Fibroblast of mammary gland (primary cell): ENCODE measurements around the gene ENTPD6.
A peak's percentile ranks its signal among the peaks of the same experiment; 100 is the strongest.

ENCODE experiments used
- DNase-seq: peaks from one replicate; pipeline ENCODE4 v3.0.0-alpha.2; 2010; ENCODE audit warnings: low read depth
- H3K4me3 ChIP-seq: 2 replicates; pipeline ENCODE4 v1.5.1; 2011; ENCODE audit warnings: low read depth, mild to moderate bottlenecking, low read length, moderate library complexity; ENCODE audit not compliant: control insufficient read depth
- CTCF ChIP-seq: conservative IDR thresholded peaks from 2 replicates; pipeline ENCODE4 v1.5.1; 2011; ENCODE audit warnings: low read depth, low read length, inconsistent platforms; ENCODE audit not compliant: control insufficient read depth, insufficient read depth

ENTPD6 gene

GRCh38 chr20:25245461-25245860 lies 49.9 kb downstream of the ENTPD6 start:
- no peak for TF ChIP-seq CTCF
- no peak for DNase-seq
- no peak overlapping the region for H3K4me3 ChIP-seq

GRCh38 chr20:25246182-25246999 lies 50.9 kb downstream of the ENTPD6 start:
- peak; percentile 73 for DNase-seq
- TF ChIP-seq CTCF: no peak
- peak overlapping the region; percentile 85 for H3K4me3 ChIP-seq

GRCh38 chr20:25247000-25247517 lies 51.5 kb downstream of the ENTPD6 start:
- peak; percentile 69 for DNase-seq
- H3K4me3 ChIP-seq: peak overlapping the region; percentile 85
- TF ChIP-seq CTCF: peak; percentile 42

- no peak for DNase-seq
- H3K4me3 ChIP-seq: peak overlapping the region; percentile 85
- no peak for TF ChIP-seq CTCF
Observed at GRCh38 chr20:25247518-25247955, 52.0 kb downstream of the ENTPD6 start.

GRCh38 chr20:25247956-25248785 lies 52.7 kb downstream of the ENTPD6 start, which contains the start of gene PYGB:
PYGB (plus strand) TSS chr20:25248085; CDS start chr20:25248179, 94 bp downstream.
- no peak for TF ChIP-seq CTCF
- peak; percentile 76 for DNase-seq
- peak within 1 kb of the TSS; percentile 85 for H3K4me3 ChIP-seq

- DNase-seq: peak; percentile 33
- peak overlapping the region; percentile 85 for H3K4me3 ChIP-seq
Observed at GRCh38 chr20:25248786-25249172, 53.3 kb downstream of the ENTPD6 start.

More at GRCh38 chr20:25248786-25249172, 53.3 kb downstream of the ENTPD6 start:
- TF ChIP-seq CTCF: no peak
